Osteoblast (primary cell): Measurements from ENCODE around the gene PDCD1LG2. TPM values are rescaled to one million over a fixed set of nuclear protein-coding genes. Genes with fewer than 3 reads are reported as not detected.
A peak's percentile ranks its signal among the peaks of the same experiment; 100 is the strongest.

ENCODE experiments used
- DNase-seq: peaks from one replicate; pipeline ENCODE4 v3.0.0; 2011; ENCODE audit warnings: low spot score, mixed read lengths; ENCODE audit not compliant: insufficient read length; ENCODE audit errors: missing footprints
- H2AFZ ChIP-seq: 2 replicates; pipeline ENCODE4 v1.6.0; 2011; ENCODE audit warnings: mild to moderate bottlenecking, low read length
- H3K27ac ChIP-seq: 2 replicates; pipeline ENCODE4 v1.5.1; 2011; ENCODE audit warnings: mild to moderate bottlenecking, low read depth, low read length, moderate library complexity
- H3K27me3 ChIP-seq: 2 replicates; pipeline ENCODE4 v1.6.0; 2012; ENCODE audit warnings: mild to moderate bottlenecking, control low read depth, inconsistent platforms, low read length, moderate library complexity; ENCODE audit not compliant: insufficient read depth
- H3K36me3 ChIP-seq: 2 replicates; pipeline ENCODE4 v1.5.1; 2011; ENCODE audit warnings: mild to moderate bottlenecking, low read length, control low read depth, moderate library complexity; ENCODE audit not compliant: insufficient read depth
- H3K4me1 ChIP-seq: 2 replicates; pipeline ENCODE4 v1.5.1; 2011; ENCODE audit warnings: mild to moderate bottlenecking, low read length, control low read depth, moderate library complexity; ENCODE audit not compliant: insufficient read depth
- H3K4me2 ChIP-seq: 2 replicates; pipeline ENCODE4 v1.6.0; 2011; ENCODE audit warnings: mild to moderate bottlenecking, low read length; ENCODE audit not compliant: insufficient read depth
- H3K4me3 ChIP-seq: fragments of 200-600 bp; sonication (generic); 3 replicates; pipeline ENCODE4 v1.5.1; 2012; ENCODE audit warnings: mild to moderate bottlenecking, low read length, inconsistent platforms; ENCODE audit not compliant: insufficient read depth
- H3K79me2 ChIP-seq: 2 replicates; pipeline ENCODE4 v1.6.0; 2012; ENCODE audit warnings: mild to moderate bottlenecking, low read length, control low read depth, inconsistent platforms; ENCODE audit not compliant: insufficient read depth
- H3K9me3 ChIP-seq: 2 replicates; pipeline ENCODE4 v1.5.1; 2011; ENCODE audit warnings: low read depth, low read length, control low read depth
- H4K20me1 ChIP-seq: 2 replicates; pipeline ENCODE4 v1.6.0; 2012; ENCODE audit warnings: mild to moderate bottlenecking, low read length, control low read depth; ENCODE audit not compliant: insufficient read depth
- total RNA-seq: library from RNA; depleted of rRNA; stranded (reverse); fragments of >200 nt; gene quantifications from 2 replicates; pipeline ENCODE4 v1.2.3, GENCODE V29; 2012
- TF ChIP-seq, protein P1 (sequence below): IDR thresholded peaks from 2 replicates; pipeline ENCODE4 v1.5.1; 2011; ENCODE audit warnings: mild to moderate bottlenecking, low read depth, low read length, moderate library complexity; ENCODE audit errors: extremely low read depth

Gene PDCD1LG2
- total RNA-seq, 1 donor, result 4.7 TPM

DNA sequence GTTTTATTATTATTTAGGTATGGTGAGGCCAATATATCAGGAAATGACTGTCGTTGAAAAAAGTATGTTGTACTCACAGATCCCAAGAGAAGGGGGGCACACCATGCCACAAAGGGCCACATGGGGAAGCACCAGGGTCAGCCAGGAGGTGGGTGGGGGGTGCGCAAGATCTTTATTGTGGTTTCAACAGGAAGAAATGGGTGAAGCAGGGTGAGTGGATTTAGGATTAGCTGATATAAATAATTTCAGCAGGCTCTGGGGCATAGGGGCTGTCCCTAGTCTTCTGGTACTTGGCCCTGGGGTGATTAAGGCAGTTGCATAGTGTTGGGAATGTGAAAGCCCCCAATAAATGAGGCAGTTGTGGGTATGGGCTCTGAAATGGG, 8.6 kb downstream of the PDCD1LG2 start:
- TF ChIP-seq, protein P1, sequence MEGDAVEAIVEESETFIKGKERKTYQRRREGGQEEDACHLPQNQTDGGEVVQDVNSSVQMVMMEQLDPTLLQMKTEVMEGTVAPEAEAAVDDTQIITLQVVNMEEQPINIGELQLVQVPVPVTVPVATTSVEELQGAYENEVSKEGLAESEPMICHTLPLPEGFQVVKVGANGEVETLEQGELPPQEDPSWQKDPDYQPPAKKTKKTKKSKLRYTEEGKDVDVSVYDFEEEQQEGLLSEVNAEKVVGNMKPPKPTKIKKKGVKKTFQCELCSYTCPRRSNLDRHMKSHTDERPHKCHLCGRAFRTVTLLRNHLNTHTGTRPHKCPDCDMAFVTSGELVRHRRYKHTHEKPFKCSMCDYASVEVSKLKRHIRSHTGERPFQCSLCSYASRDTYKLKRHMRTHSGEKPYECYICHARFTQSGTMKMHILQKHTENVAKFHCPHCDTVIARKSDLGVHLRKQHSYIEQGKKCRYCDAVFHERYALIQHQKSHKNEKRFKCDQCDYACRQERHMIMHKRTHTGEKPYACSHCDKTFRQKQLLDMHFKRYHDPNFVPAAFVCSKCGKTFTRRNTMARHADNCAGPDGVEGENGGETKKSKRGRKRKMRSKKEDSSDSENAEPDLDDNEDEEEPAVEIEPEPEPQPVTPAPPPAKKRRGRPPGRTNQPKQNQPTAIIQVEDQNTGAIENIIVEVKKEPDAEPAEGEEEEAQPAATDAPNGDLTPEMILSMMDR, result no peak
- no peaks in the 10 kb centered on the region for H4K20me1 ChIP-seq
- H3K9me3 ChIP-seq, result no peaks in the 10 kb centered on the region
- H3K79me2 ChIP-seq, result peaks cover 68% of the 10 kb centered on the region
- H3K4me3 ChIP-seq, result no peak overlapping the region
- no peak overlapping the region for H3K27ac ChIP-seq
- H2AFZ ChIP-seq, result no peak overlapping the region
- no peak for DNase-seq
- H3K36me3 ChIP-seq, result peaks cover 7% of the 10 kb centered on the region
- H3K4me1 ChIP-seq, result peaks cover 16% of the 10 kb centered on the region
- H3K27me3 ChIP-seq, result no peaks in the 10 kb centered on the region
- H3K4me2 ChIP-seq, result no peak overlapping the region

DNA sequence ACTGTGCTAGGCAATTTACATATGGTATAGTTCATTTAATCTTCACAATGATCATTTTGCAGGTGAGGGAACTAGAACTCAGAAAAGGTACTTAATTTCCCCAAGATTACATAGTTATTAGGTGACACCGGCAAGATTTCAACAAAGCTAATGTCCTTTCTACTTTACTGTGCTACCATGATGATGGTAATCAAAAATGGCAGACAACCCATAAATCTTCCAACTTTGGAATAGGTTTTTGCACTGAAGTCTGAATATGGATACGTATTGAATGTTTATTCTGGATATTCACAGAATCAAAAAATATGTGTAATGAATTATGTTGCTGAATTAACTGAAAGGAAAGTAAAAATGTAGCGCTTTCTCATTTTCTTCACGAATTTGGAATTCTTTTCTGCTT, 13.8 kb downstream of the PDCD1LG2 start:
- no peak overlapping the region for H3K4me2 ChIP-seq
- no peaks in the 10 kb centered on the region for H3K27me3 ChIP-seq
- H3K79me2 ChIP-seq, result peaks cover 31% of the 10 kb centered on the region
- no peak overlapping the region for H3K27ac ChIP-seq
- no peaks in the 10 kb centered on the region for H3K4me1 ChIP-seq
- H3K9me3 ChIP-seq, result no peaks in the 10 kb centered on the region
- TF ChIP-seq, protein P1, result no peak
- peaks cover 11% of the 10 kb centered on the region for H3K36me3 ChIP-seq
- no peak for DNase-seq
- no peak overlapping the region for H3K4me3 ChIP-seq
- no peaks in the 10 kb centered on the region for H4K20me1 ChIP-seq
- H2AFZ ChIP-seq, result no peak overlapping the region

DNA sequence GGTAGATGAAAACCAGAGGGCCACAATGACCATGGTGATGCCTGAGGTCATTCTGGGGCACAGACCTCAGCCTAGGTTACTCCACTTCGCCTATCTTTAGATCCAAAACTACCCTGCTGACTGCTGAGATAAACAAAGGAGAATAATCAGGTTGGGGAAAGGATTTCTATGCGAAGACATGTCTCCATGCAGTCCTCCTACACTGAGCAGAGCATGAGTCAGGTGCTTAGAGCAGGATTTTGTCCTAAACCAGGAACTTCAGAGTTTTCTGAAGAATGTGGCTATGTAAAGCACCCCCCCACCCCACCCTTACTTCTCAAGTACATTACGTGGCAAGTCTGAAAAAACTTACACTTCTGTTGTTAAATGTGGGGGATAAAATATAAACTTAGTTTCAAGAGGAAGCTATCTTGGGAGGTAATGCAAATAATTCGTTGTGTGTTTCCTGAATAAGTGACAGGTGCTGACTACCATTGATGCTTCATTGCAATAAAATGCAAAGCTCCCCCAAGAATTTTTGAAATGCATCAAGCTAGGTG, 19.4 kb downstream of the PDCD1LG2 start:
- DNase-seq, result no peak
- Histone ChIP-seq H3K9me3 (no peaks in the 10 kb centered on the region), H3K79me2 (no peaks in the 10 kb centered on the region), H3K36me3 (peaks cover 3% of the 10 kb centered on the region), H4K20me1 (no peaks in the 10 kb centered on the region), H3K27me3 (no peaks in the 10 kb centered on the region), H3K4me1 (no peaks in the 10 kb centered on the region), H3K27ac (no peak overlapping the region), H3K4me2 (no peak overlapping the region), H2AFZ (peak overlapping the region; percentile 37), H3K4me3 (no peak overlapping the region)
- TF ChIP-seq, protein P1, result no peak

DNA sequence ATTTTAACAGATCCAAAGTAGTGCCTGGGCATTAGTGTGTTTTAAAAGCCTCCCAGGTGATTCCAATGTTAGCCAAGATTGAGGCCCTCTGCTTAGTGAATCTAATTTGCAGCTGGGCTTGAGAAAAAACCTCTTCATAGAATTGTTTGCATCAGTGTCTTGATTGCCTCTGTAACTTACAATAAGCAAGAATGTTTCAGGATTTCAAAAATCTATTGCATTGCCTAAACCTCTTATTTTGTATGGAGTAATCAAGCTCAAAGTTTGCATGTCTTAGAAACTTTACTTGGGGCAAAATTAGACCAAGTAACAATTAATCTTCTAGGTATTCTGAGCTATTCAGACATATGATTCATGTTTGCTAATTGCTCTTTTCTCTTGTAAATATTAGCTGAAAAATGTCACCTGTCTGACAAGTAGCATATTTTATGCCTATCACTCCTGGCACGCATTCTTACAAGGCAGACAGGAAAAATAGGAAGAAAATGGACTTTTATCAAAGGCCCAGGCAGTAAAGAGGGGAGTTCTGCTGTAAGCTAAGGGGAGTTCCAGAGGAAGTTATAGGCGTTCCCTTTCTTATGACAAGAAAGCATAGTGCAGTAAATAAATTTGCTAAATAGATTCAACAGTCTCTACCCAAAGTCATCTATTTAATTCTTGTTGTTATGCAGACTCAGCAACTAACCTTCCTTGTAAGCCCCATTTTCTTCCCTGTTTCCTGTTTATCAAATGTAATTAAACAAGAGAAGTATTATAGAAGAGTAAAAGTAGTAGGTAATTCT, 21.0 kb downstream of the PDCD1LG2 start:
- no peak for DNase-seq
- Histone ChIP-seq H3K4me3 (no peak overlapping the region), H3K27me3 (no peaks in the 10 kb centered on the region), H3K27ac (no peak overlapping the region), H4K20me1 (no peaks in the 10 kb centered on the region), H3K4me2 (no peak overlapping the region), H3K79me2 (no peaks in the 10 kb centered on the region), H3K4me1 (no peaks in the 10 kb centered on the region), H3K36me3 (peaks cover 13% of the 10 kb centered on the region), H3K9me3 (no peaks in the 10 kb centered on the region), H2AFZ (no peak overlapping the region)
- TF ChIP-seq, protein P1, result no peak
